Ascending aorta (tissue), 2 donors: ENCODE data around the gene RBM4. TPM values are rescaled to one million over a fixed set of nuclear protein-coding genes. Genes with fewer than 3 reads are reported as not detected.
"Not testable (repeated sequence)": the region's sequence is repeated elsewhere in the genome, so short reads cannot be mapped to it uniquely, and the experiment has no call there.

Experiments used
- DNase-seq, 2 donors: peaks; one replicate each; pipeline ENCODE4 v3.0.0-alpha.2; 2019; ENCODE audit warnings: low spot score in 2 of 2
- H3K27ac ChIP-seq, 2 donors: fragments of 200-600 bp; sonication (generic); one replicate each; pipeline ENCODE4 v1.5.1; 2016 to 2017; ENCODE audit warnings: mild to moderate bottlenecking in 1 of 2
- H3K27me3 ChIP-seq: fragments of 200-600 bp; sonication (generic); one replicate; pipeline ENCODE4 v1.5.1; 2017
- H3K36me3 ChIP-seq, 2 donors: fragments of 200-600 bp; sonication (generic); one replicate each; pipeline ENCODE4 v1.5.1; 2016
- H3K4me1 ChIP-seq, 2 donors: fragments of 200-600 bp; sonication (generic); one replicate each; pipeline ENCODE4 v1.5.1; 2016 to 2017; ENCODE audit warnings: mild to moderate bottlenecking in 1 of 2
- H3K4me3 ChIP-seq, 2 donors: fragments of 200-600 bp; sonication (generic); one replicate each; pipeline ENCODE4 v1.5.1; 2016 to 2017; ENCODE audit warnings: mild to moderate bottlenecking in 1 of 2
- H3K9me3 ChIP-seq, 2 donors: fragments of 200-600 bp; sonication (generic); one replicate each; pipeline ENCODE4 v1.5.1; 2016
- CTCF ChIP-seq, 3 experiments: fragments of 200-600 bp in 2 of 3; fragments of 450-650 bp in 1 of 3; sonication (generic) in 2 of 3; IDR thresholded peaks; one replicate each; pipeline ENCODE4 v1.5.1; 2016 to 2019; ENCODE audit warnings: antibody characterized with exemption in 3 of 3, mild to moderate bottlenecking in 1 of 3, moderate library complexity in 1 of 3
- intact Hi-C: fragments of 100-400 bp; cut with DNase I; formaldehyde crosslinking; loops from one replicate; pipeline ENCODE4 v1.15.1; 2023
- total RNA-seq: library from RNA; depleted of rRNA; stranded (reverse); fragments of >200 nt; gene quantifications from one replicate; pipeline ENCODE4 v1.1.0, GENCODE V29; 2016

Gene RBM4
- total RNA-seq, 1 donor from 2014 or later, result 79.5 TPM

GRCh38 chr11:66636411-66636810, 2.1 kb upstream of the RBM4 start:
- peaks cover 10 to 17% of the 10 kb centered on the region in 2 donors for H3K36me3 ChIP-seq
- H3K27me3 ChIP-seq, result no peaks in the 10 kb centered on the region
- no peak overlapping the region for H3K27ac ChIP-seq
- H3K9me3 ChIP-seq, result no peaks in the 10 kb centered on the region
- H3K4me1 ChIP-seq, result peaks cover 13 to 16% of the 10 kb centered on the region in 2 donors
- no peak for TF ChIP-seq CTCF (IDR thresholded peaks at IDR 0.05)
- no peak overlapping the region for H3K4me3 ChIP-seq
- DNase-seq, result no peak
- intact Hi-C loops, result no loop called here

- intact Hi-C loops, result loop anchor here (1.0 kb wide), 3 partner anchors 21 to 44 kb away; partner anchors contain the start of genes CCDC87, CCS, RBM14 and RBM4B
- Histone ChIP-seq H3K4me1 (peaks cover 26 to 28% of the 10 kb centered on the region in 2 donors), H3K27ac (peak overlapping the region; percentile 52 to 58), H3K27me3 (no peaks in the 10 kb centered on the region), H3K36me3 (peaks cover 19 to 29% of the 10 kb centered on the region in 2 donors), H3K9me3 (no peaks in the 10 kb centered on the region), H3K4me3 (peak overlapping the region; percentile 52 to 72)
- DNase-seq, result no peak
- no peak for TF ChIP-seq CTCF (IDR thresholded peaks at IDR 0.05)
Observed at GRCh38 chr11:66637557-66638176, 836 bp upstream of the RBM4 start.

GRCh38 chr11:66639066-66639813, 737 bp downstream of the RBM4 start:
- intact Hi-C loops, result no loop called here
- peaks cover 35 to 40% of the 10 kb centered on the region in 2 donors for H3K36me3 ChIP-seq
- DNase-seq, result no peak
- no peaks in the 10 kb centered on the region for H3K9me3 ChIP-seq
- peaks cover 33 to 42% of the 10 kb centered on the region in 2 donors for H3K4me1 ChIP-seq
- TF ChIP-seq CTCF (IDR thresholded peaks at IDR 0.05), result peak in 1 of 3 experiments; percentile 8
- peak overlapping the region; percentile 72 to 96 for H3K4me3 ChIP-seq
- H3K27me3 ChIP-seq, result no peaks in the 10 kb centered on the region
- H3K27ac ChIP-seq, result peak overlapping the region; percentile 86 to 88

- DNase-seq, H3K9me3 ChIP-seq, intact Hi-C loops, H3K27me3 ChIP-seq: not testable (repeated sequence)
- peaks cover 39 to 49% of the 10 kb centered on the region in 2 donors for H3K4me1 ChIP-seq
- H3K36me3 ChIP-seq, result peaks cover 41 to 46% of the 10 kb centered on the region in 2 donors
- peak overlapping the region; percentile 72 to 96 for H3K4me3 ChIP-seq
- peak overlapping the region in 1 of 2 donors; percentile 88 for H3K27ac ChIP-seq
Observed at GRCh38 chr11:66639814-66640340, 1.4 kb downstream of the RBM4 start.

- Histone ChIP-seq H3K36me3 (peaks cover 61 to 66% of the 10 kb centered on the region in 2 donors), H3K9me3 (no peaks in the 10 kb centered on the region), H3K4me3 (peak overlapping the region; percentile 72 to 96), H3K27me3 (no peaks in the 10 kb centered on the region), H3K27ac (no peak overlapping the region), H3K4me1 (peaks cover 47 to 55% of the 10 kb centered on the region in 2 donors)
- intact Hi-C loops, result no loop called here
- no peak for TF ChIP-seq CTCF (IDR thresholded peaks at IDR 0.05)
- DNase-seq, result no peak
Observed at GRCh38 chr11:66641834-66642233, 3.3 kb downstream of the RBM4 start.
